ENCODE data around the gene ALK. TPM values are rescaled to one million over a fixed set of nuclear protein-coding genes. Genes with fewer than 3 reads are reported as not detected.
"Not testable (repeated sequence)": the region's sequence is repeated elsewhere in the genome, so short reads cannot be mapped to it uniquely, and the experiment has no call there.

Gene ALK
- total RNA-seq, 2 donors from 2014 or later = 0.13 to 0.46 TPM

- Mint-ChIP-seq H3K27ac (no peak overlapping the region), H3K9me3 (no peaks in the 10 kb centered on the region), H3K4me3 (no peak overlapping the region), H3K27me3 (ENCODE audit: insufficient read depth) (peaks cover 2% of the 10 kb centered on the region), H3K4me1 (peaks cover 28% of the 10 kb centered on the region), H3K36me3 (ENCODE audit: low read depth) (no peaks in the 10 kb centered on the region)
- no peaks in the 10 kb centered on the region for H3K9me3 ChIP-seq (ENCODE audit: control insufficient read depth, low read length)
- no peaks in the 10 kb centered on the region for H3K36me3 ChIP-seq (ENCODE audit: control insufficient read depth, insufficient read depth, low read length)
- no peak for DNase-seq
- H3K27ac ChIP-seq (ENCODE audit: low read depth, low read length) = no peak overlapping the region
- H3K27me3 ChIP-seq (ENCODE audit: control insufficient read depth, insufficient read depth, low read length, poor library complexity, severe bottlenecking) = no peaks in the 10 kb centered on the region
- no peak for TF ChIP-seq CTCF (conservative IDR thresholded peaks at IDR 0.05)
- 78 to 88% methylated on average over 6 to 8 of the region's 8 CpGs for WGBS, 2 experiments (ENCODE audit: insufficient coverage in 1 of 2, insufficient read length in 1 of 2)
- H3K4me1 ChIP-seq (ENCODE audit: control insufficient read depth, insufficient read depth, low read length) = peaks cover 15% of the 10 kb centered on the region
- no peak overlapping the region for H3K9ac ChIP-seq (ENCODE audit: extremely low read depth, low read length, poor library complexity, severe bottlenecking)
- H3K4me3 ChIP-seq (ENCODE audit: low read length) = no peak overlapping the region
Measured at GRCh38 chr2:29753671-29754444, 167.5 kb downstream of the ALK start.

GRCh38 chr2:29751390-29751789 lies 170.0 kb downstream of the ALK start:
- Mint-ChIP-seq H3K9me3 (no peaks in the 10 kb centered on the region), H3K4me3 (no peak overlapping the region), H3K27ac (no peak overlapping the region), H3K36me3 (ENCODE audit: low read depth) (no peaks in the 10 kb centered on the region), H3K27me3 (ENCODE audit: insufficient read depth) (peaks cover 2% of the 10 kb centered on the region), H3K4me1 (peaks cover 19% of the 10 kb centered on the region)
- H3K36me3 ChIP-seq (ENCODE audit: control insufficient read depth, insufficient read depth, low read length) = no peaks in the 10 kb centered on the region
- WGBS, 2 experiments (ENCODE audit: insufficient coverage in 1 of 2, insufficient read length in 1 of 2) = 89 to 92% methylated on average over 3 to 6 of the region's 6 CpGs
- no peaks in the 10 kb centered on the region for H3K27me3 ChIP-seq (ENCODE audit: control insufficient read depth, insufficient read depth, low read length, poor library complexity, severe bottlenecking)
- no peak overlapping the region for H3K9ac ChIP-seq (ENCODE audit: extremely low read depth, low read length, poor library complexity, severe bottlenecking)
- no peak for TF ChIP-seq CTCF (conservative IDR thresholded peaks at IDR 0.05)
- H3K4me3 ChIP-seq (ENCODE audit: low read length) = no peak overlapping the region
- H3K4me1 ChIP-seq (ENCODE audit: control insufficient read depth, insufficient read depth, low read length) = peaks cover 15% of the 10 kb centered on the region
- DNase-seq = no peak
- H3K27ac ChIP-seq (ENCODE audit: low read depth, low read length) = no peak overlapping the region
- H3K9me3 ChIP-seq (ENCODE audit: control insufficient read depth, low read length) = no peaks in the 10 kb centered on the region

GRCh38 chr2:29750463-29750862 lies 170.9 kb downstream of the ALK start:
- peaks cover 15% of the 10 kb centered on the region for H3K4me1 Mint-ChIP-seq
- not testable (repeated sequence) for H3K27me3 ChIP-seq (ENCODE audit: control insufficient read depth, insufficient read depth, low read length, poor library complexity, severe bottlenecking); H3K9me3 Mint-ChIP-seq; H3K4me3 Mint-ChIP-seq; H3K9ac ChIP-seq (ENCODE audit: extremely low read depth, low read length, poor library complexity, severe bottlenecking); DNase-seq; H3K27ac ChIP-seq (ENCODE audit: low read depth, low read length); H3K27me3 Mint-ChIP-seq (ENCODE audit: insufficient read depth); H3K9me3 ChIP-seq (ENCODE audit: control insufficient read depth, low read length); H3K36me3 ChIP-seq (ENCODE audit: control insufficient read depth, insufficient read depth, low read length); H3K27ac Mint-ChIP-seq; H3K36me3 Mint-ChIP-seq (ENCODE audit: low read depth); H3K4me3 ChIP-seq (ENCODE audit: low read length)
- peaks cover 12% of the 10 kb centered on the region for H3K4me1 ChIP-seq (ENCODE audit: control insufficient read depth, insufficient read depth, low read length)
- WGBS, 2 experiments (ENCODE audit: insufficient coverage in 1 of 2, insufficient read length in 1 of 2) = 89% methylated on average over 3 of the region's 3 CpGs; no CpG with 5 or more reads in 1 of the 2 experiments
